HL-60 (cell line): ENCODE measurements around the gene PTX4.

Experiments
- CTCF ChIP-seq: IDR thresholded peaks from one replicate; pipeline ENCODE4 v1.5.1; 2011; ENCODE audit warnings: low read length, control low read depth, inconsistent platforms; ENCODE audit not compliant: insufficient read depth
- REST ChIP-seq: IDR thresholded peaks from 2 replicates; pipeline ENCODE4 v1.6.1; 2012; ENCODE audit warnings: low read depth; ENCODE audit not compliant: insufficient replicate concordance

GRCh38 chr16:1454561-1454960 lies 34.2 kb downstream of the PTX4 start:
- TF ChIP-seq CTCF, result no peak
- TF ChIP-seq REST, result no peak
